ENCODE data around the gene FAM186B.

GRCh38 chr12:49565406-49566265, 39.8 kb downstream of the FAM186B start:
- TF ChIP-seq CTCF (IDR thresholded peaks at IDR 0.05; ENCODE audit: low read depth, low read length) (no peak), EZH2phosphoT487 (IDR thresholded peaks at IDR 0.05; ENCODE audit: low read depth) (no peak)
